Right forelimb (tissue), 1 donor: ENCODE data around the gene PRAMEF13.
"Not testable (repeated sequence)": the region's sequence is repeated elsewhere in the genome, so short reads cannot be mapped to it uniquely, and the experiment has no call there.

Source experiments
- DNase-seq: peaks from one replicate; pipeline ENCODE4 v3.0.0-alpha.2; 2018

The PRAMEF13 gene

DNA sequence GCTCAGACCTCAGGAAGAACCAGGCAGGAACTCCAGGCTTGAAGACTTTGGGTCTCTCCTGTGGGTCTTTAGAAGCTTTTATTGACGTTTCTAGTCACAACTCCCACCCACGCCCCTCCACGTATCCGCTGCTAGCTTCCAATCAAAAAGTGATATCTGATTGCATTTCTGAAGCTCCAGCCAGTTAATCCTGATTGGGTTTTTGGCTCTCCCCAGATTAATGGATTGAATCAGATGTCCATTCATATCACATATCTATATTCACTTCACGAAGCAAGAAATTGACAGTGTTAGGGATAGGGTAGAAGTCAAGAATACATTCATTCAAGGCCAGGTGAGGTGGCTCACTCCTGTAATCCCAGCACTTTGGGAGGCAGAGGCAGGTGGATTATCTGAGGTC is 45.3 kb downstream of the PRAMEF13 start, which contains the start of gene PRAMEF26:
Gene PRAMEF26, minus strand, starts transcription at position 101 of the 400 bp plus-strand sequence. CDS start 2,914 bp downstream, outside the sequence.
- not testable (repeated sequence) for DNase-seq
